Astrocyte (in vitro differentiated cells and primary cell): ENCODE data around the gene XYLT1. TPM values are rescaled to one million over a fixed set of nuclear protein-coding genes. Genes with fewer than 3 reads are reported as not detected.

Experiments
- DNase-seq: peaks from one replicate; pipeline ENCODE4 v3.0.0-alpha.2; 2010; ENCODE audit warnings: low read depth
- FAIRE-seq: peaks from 2 replicates; lab custom pipeline; 2011; peaks lifted over from hg19 to GRCh38; lab: Jason Lieb, UNC
- H2AFZ ChIP-seq: 2 replicates; pipeline ENCODE4 v1.6.0; 2012; ENCODE audit warnings: low read depth, low read length, inconsistent platforms
- H3K27ac ChIP-seq: 2 replicates; pipeline ENCODE4 v1.5.1; 2011; ENCODE audit warnings: low read depth, low read length, inconsistent platforms
- H3K27me3 ChIP-seq: 2 replicates; pipeline ENCODE4 v1.6.0; 2011; ENCODE audit warnings: low read length, inconsistent platforms; ENCODE audit not compliant: insufficient read depth
- H3K36me3 ChIP-seq: 2 replicates; pipeline ENCODE4 v1.5.1; 2011; ENCODE audit warnings: low read length, inconsistent platforms; ENCODE audit not compliant: insufficient read depth
- H3K4me1 ChIP-seq: 2 replicates; pipeline ENCODE4 v1.5.1; 2011; ENCODE audit warnings: low read length, inconsistent platforms; ENCODE audit not compliant: insufficient read depth
- H3K4me2 ChIP-seq: 2 replicates; pipeline ENCODE4 v1.6.0; 2012; ENCODE audit warnings: low read length, inconsistent platforms
- H3K4me3 ChIP-seq: 2 replicates; pipeline ENCODE4 v1.5.1; 2011; ENCODE audit warnings: low read depth, mild to moderate bottlenecking, low read length, inconsistent platforms; ENCODE audit not compliant: insufficient read depth
- H3K79me2 ChIP-seq: 2 replicates; pipeline ENCODE4 v1.6.0; 2012; ENCODE audit warnings: mild to moderate bottlenecking, low read length, inconsistent platforms; ENCODE audit not compliant: insufficient read depth
- H3K9ac ChIP-seq: 2 replicates; pipeline ENCODE4 v1.6.0; 2012; ENCODE audit warnings: mild to moderate bottlenecking, low read length, inconsistent platforms
- H3K9me3 ChIP-seq: 2 replicates; pipeline ENCODE4 v1.5.1; 2012; ENCODE audit warnings: low read depth, mild to moderate bottlenecking, low read length, inconsistent platforms; ENCODE audit not compliant: insufficient read depth
- H4K20me1 ChIP-seq: 2 replicates; pipeline ENCODE4 v1.6.0; 2012; ENCODE audit warnings: low read length, inconsistent platforms; ENCODE audit not compliant: insufficient read depth
- H3K27ac Mint-ChIP-seq: one replicate; pipeline ENCODE4 v1.8.0; 2021; ENCODE audit warnings: mild to moderate bottlenecking, mixed read lengths; ENCODE audit not compliant: unreplicated experiment
- H3K27me3 Mint-ChIP-seq: one replicate; pipeline ENCODE4 v1.8.0; 2021; ENCODE audit warnings: low read depth, mixed read lengths; ENCODE audit not compliant: unreplicated experiment
- H3K36me3 Mint-ChIP-seq: one replicate; pipeline ENCODE4 v1.8.0; 2021; ENCODE audit warnings: low read depth, mixed read lengths; ENCODE audit not compliant: unreplicated experiment
- H3K4me1 Mint-ChIP-seq: one replicate; pipeline ENCODE4 v1.8.0; 2021; ENCODE audit warnings: low read depth, mixed read lengths; ENCODE audit not compliant: unreplicated experiment
- H3K4me3 Mint-ChIP-seq: one replicate; pipeline ENCODE4 v1.8.0; 2021; ENCODE audit warnings: mild to moderate bottlenecking, moderate library complexity, mixed read lengths; ENCODE audit not compliant: unreplicated experiment
- H3K9me3 Mint-ChIP-seq: one replicate; pipeline ENCODE4 v1.8.0; 2021; ENCODE audit warnings: mild to moderate bottlenecking, mixed read lengths; ENCODE audit not compliant: unreplicated experiment
- EZH2 ChIP-seq: IDR thresholded peaks from 2 replicates; pipeline ENCODE4 v1.6.1; 2012; ENCODE audit warnings: mild to moderate bottlenecking, low read length, inconsistent platforms; ENCODE audit not compliant: insufficient read depth
- total RNA-seq: library from RNA; stranded (reverse); gene quantifications from 2 replicates; pipeline ENCODE4 v1.2.1, GENCODE V29; 2021
- TF ChIP-seq, protein P1 (sequence below): IDR thresholded peaks from 2 replicates; pipeline ENCODE4 v1.5.1; 2011; ENCODE audit warnings: low read depth, mild to moderate bottlenecking, inconsistent platforms, low read length, moderate library complexity; ENCODE audit not compliant: insufficient read depth

The XYLT1 gene
- total RNA-seq, 1 donor from 2014 or later, result 22.9 TPM

DNA sequence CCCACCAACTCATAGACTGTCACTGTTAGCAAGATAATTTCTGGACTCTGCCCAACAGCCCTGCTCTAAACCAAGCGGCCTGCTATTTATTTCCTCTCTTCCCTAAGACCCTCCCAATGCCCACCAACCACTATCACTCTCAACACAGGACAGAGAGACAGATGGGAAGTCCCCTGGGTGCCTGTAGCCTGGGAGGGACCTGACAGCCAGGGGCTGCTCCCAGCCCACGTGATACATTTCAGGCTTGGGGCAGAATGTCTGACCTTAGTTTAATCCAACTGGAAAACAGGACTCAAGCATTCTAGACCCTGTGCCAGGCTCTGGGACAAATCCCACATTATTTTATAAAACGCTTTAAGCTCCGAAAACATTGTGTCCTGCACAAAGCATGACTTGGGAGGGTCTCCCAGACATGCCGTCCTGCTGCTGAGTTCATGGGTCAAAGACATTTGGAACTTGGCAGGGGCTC is 23.6 kb downstream of the XYLT1 start:
- FAIRE-seq, result no peak
- H3K27ac Mint-ChIP-seq, result no peak overlapping the region
- H3K4me2 ChIP-seq, result no peak overlapping the region
- H4K20me1 ChIP-seq, result peaks cover 94% of the 10 kb centered on the region
- H3K4me3 Mint-ChIP-seq, result no peak overlapping the region
- H3K27me3 ChIP-seq, result no peaks in the 10 kb centered on the region
- no peak overlapping the region for H3K9ac ChIP-seq
- peaks cover 18% of the 10 kb centered on the region for H3K36me3 Mint-ChIP-seq
- H3K27me3 Mint-ChIP-seq, result no peaks in the 10 kb centered on the region
- no peak for DNase-seq
- H3K4me3 ChIP-seq, result no peak overlapping the region
- no peak for TF ChIP-seq EZH2
- TF ChIP-seq, protein P1, sequence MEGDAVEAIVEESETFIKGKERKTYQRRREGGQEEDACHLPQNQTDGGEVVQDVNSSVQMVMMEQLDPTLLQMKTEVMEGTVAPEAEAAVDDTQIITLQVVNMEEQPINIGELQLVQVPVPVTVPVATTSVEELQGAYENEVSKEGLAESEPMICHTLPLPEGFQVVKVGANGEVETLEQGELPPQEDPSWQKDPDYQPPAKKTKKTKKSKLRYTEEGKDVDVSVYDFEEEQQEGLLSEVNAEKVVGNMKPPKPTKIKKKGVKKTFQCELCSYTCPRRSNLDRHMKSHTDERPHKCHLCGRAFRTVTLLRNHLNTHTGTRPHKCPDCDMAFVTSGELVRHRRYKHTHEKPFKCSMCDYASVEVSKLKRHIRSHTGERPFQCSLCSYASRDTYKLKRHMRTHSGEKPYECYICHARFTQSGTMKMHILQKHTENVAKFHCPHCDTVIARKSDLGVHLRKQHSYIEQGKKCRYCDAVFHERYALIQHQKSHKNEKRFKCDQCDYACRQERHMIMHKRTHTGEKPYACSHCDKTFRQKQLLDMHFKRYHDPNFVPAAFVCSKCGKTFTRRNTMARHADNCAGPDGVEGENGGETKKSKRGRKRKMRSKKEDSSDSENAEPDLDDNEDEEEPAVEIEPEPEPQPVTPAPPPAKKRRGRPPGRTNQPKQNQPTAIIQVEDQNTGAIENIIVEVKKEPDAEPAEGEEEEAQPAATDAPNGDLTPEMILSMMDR, result no peak
- H3K27ac ChIP-seq, result no peak overlapping the region
- H2AFZ ChIP-seq, result no peak overlapping the region
- no peaks in the 10 kb centered on the region for H3K4me1 ChIP-seq
- peaks cover 6% of the 10 kb centered on the region for H3K4me1 Mint-ChIP-seq
- H3K9me3 ChIP-seq, result no peaks in the 10 kb centered on the region
- H3K36me3 ChIP-seq, result no peaks in the 10 kb centered on the region
- no peaks in the 10 kb centered on the region for H3K9me3 Mint-ChIP-seq
- peaks cover 87% of the 10 kb centered on the region for H3K79me2 ChIP-seq

DNA sequence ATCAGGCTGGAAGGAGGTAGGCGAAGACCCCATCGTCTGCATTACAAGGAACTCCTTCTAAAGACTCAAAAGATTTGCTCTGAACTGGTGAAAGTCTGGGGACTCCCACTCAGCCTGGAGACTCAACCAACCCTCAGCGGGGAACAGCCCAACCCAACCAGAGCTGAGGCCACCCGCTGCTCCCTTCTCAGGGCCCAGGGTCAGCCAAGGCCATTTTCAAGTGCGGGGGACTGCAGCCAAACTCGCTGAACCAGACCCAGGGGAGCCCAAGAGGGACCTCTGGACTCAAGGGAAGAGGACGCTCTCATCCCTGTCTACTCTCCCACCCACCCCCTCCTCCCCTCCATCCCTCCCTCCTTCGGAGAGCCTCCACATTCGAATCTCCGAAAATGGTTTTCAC is 24.1 kb downstream of the XYLT1 start:
- peaks cover 94% of the 10 kb centered on the region for H4K20me1 ChIP-seq
- no peak overlapping the region for H3K4me2 ChIP-seq
- no peaks in the 10 kb centered on the region for H3K27me3 Mint-ChIP-seq
- no peak overlapping the region for H3K9ac ChIP-seq
- no peak overlapping the region for H3K27ac Mint-ChIP-seq
- H3K9me3 Mint-ChIP-seq, result peaks cover 1% of the 10 kb centered on the region
- no peak overlapping the region for H3K4me3 Mint-ChIP-seq
- no peak overlapping the region for H3K27ac ChIP-seq
- H3K79me2 ChIP-seq, result peaks cover 86% of the 10 kb centered on the region
- no peak for FAIRE-seq
- TF ChIP-seq EZH2, result no peak
- TF ChIP-seq, protein P1, result no peak
- DNase-seq, result no peak
- H3K9me3 ChIP-seq, result no peaks in the 10 kb centered on the region
- no peaks in the 10 kb centered on the region for H3K27me3 ChIP-seq
- peaks cover 18% of the 10 kb centered on the region for H3K36me3 Mint-ChIP-seq
- H3K4me1 Mint-ChIP-seq, result peaks cover 6% of the 10 kb centered on the region
- H3K4me1 ChIP-seq, result no peaks in the 10 kb centered on the region
- no peaks in the 10 kb centered on the region for H3K36me3 ChIP-seq
- no peak overlapping the region for H2AFZ ChIP-seq
- H3K4me3 ChIP-seq, result no peak overlapping the region

DNA sequence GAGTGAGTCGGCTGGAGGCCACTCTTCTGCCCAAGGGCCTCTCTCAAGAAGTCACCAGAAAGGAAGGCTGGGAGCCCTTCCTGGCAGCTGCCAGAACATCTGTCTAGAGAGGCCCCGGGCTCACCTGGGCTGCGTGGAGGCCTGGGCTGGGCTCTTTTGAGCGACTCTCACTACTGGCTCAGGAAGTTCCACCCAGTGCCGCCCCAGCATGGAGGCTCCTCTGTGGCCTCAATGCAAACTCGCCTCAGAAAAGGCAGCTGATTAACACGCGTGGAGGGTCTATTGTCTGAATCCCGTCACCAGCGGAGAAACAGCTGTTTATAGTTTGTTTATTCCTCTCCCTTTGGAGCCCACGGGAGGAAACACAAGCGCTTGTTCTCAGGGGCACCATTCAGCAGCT is 25.3 kb downstream of the XYLT1 start:
- H3K4me1 ChIP-seq, result no peaks in the 10 kb centered on the region
- no peak for DNase-seq
- no peak overlapping the region for H2AFZ ChIP-seq
- H3K4me3 ChIP-seq, result no peak overlapping the region
- Mint-ChIP-seq H3K36me3 (peaks cover 11% of the 10 kb centered on the region), H3K27me3 (no peaks in the 10 kb centered on the region), H3K9me3 (peaks cover 1% of the 10 kb centered on the region), H3K27ac (no peak overlapping the region), H3K4me1 (no peaks in the 10 kb centered on the region), H3K4me3 (no peak overlapping the region)
- FAIRE-seq, result no peak
- no peaks in the 10 kb centered on the region for H3K9me3 ChIP-seq
- H3K9ac ChIP-seq, result no peak overlapping the region
- H4K20me1 ChIP-seq, result peaks cover 91% of the 10 kb centered on the region
- H3K27me3 ChIP-seq, result no peaks in the 10 kb centered on the region
- H3K36me3 ChIP-seq, result no peaks in the 10 kb centered on the region
- no peak overlapping the region for H3K27ac ChIP-seq
- TF ChIP-seq, protein P1, result no peak
- no peak for TF ChIP-seq EZH2
- H3K4me2 ChIP-seq, result no peak overlapping the region
- H3K79me2 ChIP-seq, result peaks cover 82% of the 10 kb centered on the region
